GM13977 (cell line): ENCODE data around the gene NHLH2.

ENCODE experiments used
- DNase-seq: peaks from one replicate; pipeline ENCODE4 v3.0.0; 2012; ENCODE audit warnings: low spot score
- in situ Hi-C: fragments of 300-500 bp; cut with MboI; formaldehyde crosslinking; loops from one replicate; pipeline ENCODE4 v1.12.0; 2022; ENCODE audit warnings: low sequenced_read_pairs, low pct_unique_long_range_greater_than_20kb, mixed read lengths, inconsistent platforms; ENCODE audit not compliant: unreplicated experiment
- TF ChIP-seq, protein P1 (sequence below): IDR thresholded peaks from 2 replicates; pipeline ENCODE4 v1.5.1; 2012; ENCODE audit warnings: mild to moderate bottlenecking, control low read depth; ENCODE audit not compliant: insufficient read depth; ENCODE audit errors: extremely low read depth, missing control alignments

NHLH2 gene

DNA sequence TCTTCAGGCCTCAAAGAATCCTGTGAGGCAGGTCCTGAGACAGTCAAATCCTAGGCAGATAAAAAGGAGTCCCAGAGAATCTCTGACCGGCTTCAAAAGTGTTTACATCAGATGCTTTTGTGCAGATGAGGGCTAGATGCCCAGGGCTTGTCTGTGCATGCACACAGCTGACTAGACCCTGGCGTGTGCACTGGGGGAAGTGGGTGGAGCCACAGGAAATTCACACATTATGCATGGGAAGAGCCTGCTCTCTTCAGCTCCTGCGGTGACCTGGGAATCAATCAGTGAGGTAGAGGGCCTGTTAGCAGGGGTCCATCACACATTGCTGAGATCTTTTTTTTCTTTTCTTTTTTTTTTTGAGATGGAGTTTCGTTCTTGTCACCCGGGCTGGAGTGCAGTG lies 36.6 kb upstream of the NHLH2 start:
- TF ChIP-seq, protein P1, sequence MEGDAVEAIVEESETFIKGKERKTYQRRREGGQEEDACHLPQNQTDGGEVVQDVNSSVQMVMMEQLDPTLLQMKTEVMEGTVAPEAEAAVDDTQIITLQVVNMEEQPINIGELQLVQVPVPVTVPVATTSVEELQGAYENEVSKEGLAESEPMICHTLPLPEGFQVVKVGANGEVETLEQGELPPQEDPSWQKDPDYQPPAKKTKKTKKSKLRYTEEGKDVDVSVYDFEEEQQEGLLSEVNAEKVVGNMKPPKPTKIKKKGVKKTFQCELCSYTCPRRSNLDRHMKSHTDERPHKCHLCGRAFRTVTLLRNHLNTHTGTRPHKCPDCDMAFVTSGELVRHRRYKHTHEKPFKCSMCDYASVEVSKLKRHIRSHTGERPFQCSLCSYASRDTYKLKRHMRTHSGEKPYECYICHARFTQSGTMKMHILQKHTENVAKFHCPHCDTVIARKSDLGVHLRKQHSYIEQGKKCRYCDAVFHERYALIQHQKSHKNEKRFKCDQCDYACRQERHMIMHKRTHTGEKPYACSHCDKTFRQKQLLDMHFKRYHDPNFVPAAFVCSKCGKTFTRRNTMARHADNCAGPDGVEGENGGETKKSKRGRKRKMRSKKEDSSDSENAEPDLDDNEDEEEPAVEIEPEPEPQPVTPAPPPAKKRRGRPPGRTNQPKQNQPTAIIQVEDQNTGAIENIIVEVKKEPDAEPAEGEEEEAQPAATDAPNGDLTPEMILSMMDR = no peak
- DNase-seq = no peak
- in situ Hi-C loops = no loop called here

DNA sequence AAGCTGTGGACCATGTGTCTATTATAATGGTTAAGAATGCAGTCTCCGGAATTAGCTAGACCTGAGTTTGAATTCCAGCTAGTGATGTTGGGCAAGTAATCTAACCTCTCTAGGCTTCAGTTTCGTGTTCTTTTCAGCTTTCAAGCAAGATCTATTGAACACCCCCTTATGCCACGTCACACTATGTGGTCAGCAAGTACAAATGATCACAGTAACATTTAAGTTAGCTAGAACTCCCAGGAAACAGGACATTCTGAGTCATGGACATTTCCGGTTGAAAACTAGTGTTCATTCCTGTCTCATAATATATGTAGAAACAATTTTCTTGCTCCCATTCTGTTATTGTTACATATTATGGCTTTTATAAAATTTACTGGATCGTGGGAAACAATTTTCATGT lies 34.0 kb upstream of the NHLH2 start:
- DNase-seq = no peak
- in situ Hi-C loops = no loop called here
- TF ChIP-seq, protein P1 = no peak

DNA sequence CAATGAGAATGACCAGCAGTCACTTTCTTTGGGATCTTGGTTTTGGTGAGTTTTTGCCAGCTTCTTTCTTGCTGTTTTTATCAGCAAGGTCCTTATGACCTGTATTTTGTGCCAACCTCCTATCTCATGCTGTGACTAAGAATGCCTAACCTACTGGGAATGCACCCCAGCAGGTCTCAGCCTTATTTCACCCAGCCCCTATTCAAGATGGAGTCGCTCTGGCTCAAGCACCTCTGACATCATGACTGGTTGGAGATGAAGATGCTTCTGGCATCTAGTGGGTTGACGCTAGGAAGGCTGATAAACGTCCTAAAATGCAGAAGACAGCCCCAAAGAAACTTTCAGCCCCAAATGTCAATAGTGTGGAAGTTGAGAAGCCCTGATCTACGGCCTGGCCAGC lies 33.6 kb upstream of the NHLH2 start:
- TF ChIP-seq, protein P1 = no peak
- in situ Hi-C loops = no loop called here

DNA sequence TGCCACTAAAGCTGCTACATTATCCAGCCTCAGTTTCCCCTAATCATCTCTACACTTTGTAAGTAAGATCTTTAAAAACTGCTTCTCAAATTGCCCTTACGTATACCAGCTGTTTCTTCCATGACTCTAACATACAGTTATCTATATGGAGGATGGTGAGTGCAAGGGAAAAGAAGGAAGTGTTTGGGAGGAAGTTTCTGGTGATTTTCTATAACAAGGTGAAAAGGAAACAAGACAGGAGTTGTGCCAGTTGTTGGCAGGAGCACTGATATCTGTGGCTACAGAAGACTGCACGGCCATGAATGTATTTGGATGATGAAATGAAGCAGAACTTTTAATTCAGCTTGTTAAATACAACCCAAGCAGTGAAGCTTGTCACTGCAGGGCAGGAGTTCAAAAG lies 32.3 kb upstream of the NHLH2 start:
- no peak for DNase-seq
- TF ChIP-seq, protein P1 = no peak
- in situ Hi-C loops = no loop called here

More for the DNA sequence above, 33.6 kb upstream of the NHLH2 start:
- DNase-seq = no peak

DNA sequence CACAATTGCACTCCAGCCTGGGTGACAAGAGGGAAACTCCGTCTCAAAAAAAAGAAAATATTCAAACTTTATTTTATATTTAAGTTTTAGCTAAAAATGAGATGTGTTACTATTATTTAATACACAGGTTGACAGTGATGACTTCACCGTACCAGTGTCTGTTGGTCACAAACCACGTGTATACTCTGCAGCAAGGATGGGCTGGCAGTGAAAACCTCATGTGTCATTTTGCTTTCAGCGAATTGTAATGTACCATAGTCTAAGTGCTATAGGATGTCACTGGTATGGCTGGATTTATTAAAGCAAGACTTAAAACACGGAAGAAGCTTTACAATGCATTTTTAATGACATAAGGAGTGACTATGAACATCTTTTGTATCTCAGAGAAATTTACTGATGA lies 28.1 kb upstream of the NHLH2 start:
- DNase-seq = no peak
- TF ChIP-seq, protein P1 = no peak
- in situ Hi-C loops = no loop called here

DNA sequence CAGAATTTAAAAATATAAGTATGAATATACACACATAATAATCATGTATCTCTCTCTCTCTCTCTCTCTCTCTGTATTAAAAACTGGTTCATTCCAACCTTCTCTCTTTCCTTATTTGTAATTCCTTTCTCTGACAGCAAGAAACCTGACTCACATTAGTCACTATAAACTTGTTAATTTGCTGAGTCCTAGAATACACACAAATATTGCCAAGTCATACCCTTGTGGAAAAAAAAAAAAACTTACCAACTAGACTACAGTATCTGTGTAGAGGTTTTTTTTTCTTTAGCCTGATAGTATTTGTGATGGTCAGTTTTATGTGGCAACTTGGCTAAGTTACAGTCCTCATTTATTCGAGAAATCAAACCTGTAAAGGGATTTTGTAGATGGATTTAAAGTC lies 26.3 kb upstream of the NHLH2 start:
- DNase-seq = no peak
- in situ Hi-C loops = no loop called here

More for the DNA sequence above, 26.3 kb upstream of the NHLH2 start:
- TF ChIP-seq, protein P1 = no peak
